TTC549 (cell line): Measurements from ENCODE around the gene GDF9.

Experiments used
- FAIRE-seq: peaks from 2 replicates; lab custom pipeline; 2012; peaks lifted over from hg19 to GRCh38; lab: Jason Lieb, UNC

The GDF9 gene, protein sequence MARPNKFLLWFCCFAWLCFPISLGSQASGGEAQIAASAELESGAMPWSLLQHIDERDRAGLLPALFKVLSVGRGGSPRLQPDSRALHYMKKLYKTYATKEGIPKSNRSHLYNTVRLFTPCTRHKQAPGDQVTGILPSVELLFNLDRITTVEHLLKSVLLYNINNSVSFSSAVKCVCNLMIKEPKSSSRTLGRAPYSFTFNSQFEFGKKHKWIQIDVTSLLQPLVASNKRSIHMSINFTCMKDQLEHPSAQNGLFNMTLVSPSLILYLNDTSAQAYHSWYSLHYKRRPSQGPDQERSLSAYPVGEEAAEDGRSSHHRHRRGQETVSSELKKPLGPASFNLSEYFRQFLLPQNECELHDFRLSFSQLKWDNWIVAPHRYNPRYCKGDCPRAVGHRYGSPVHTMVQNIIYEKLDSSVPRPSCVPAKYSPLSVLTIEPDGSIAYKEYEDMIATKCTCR

DNA sequence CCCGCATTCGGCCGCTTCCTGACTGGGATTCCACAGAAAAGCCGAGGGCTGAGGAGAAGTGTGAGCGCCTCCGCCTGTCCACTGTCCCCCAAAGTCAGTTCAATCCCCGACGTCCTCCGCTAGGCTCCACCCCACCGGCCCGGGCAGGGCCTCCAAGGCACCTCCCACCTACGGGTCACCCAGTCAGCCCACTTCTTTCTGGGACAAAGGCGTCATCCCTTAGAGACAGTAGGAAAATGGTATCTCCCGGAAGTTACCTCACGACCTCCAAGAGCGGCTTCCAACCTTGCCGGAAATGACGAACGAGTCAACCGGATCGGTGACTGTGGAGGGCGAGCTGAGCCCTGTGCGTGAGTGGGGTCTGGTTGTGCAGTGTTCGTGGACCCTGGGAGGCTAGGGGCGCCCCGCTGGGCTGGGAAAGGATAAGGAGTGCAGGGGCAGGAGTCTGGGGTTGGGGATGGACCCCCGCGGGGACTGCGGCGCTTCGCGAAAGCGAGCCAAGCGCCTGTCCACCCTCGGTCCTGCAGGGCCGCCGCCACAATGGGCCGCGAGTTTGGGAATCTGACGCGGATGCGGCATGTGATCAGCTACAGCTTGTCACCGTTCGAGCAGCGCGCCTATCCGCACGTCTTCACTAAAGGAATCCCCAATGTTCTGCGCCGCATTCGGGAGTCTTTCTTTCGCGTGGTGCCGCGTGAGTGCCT is at the start of gene GDF9, which contains the start of gene UQCRQ:
TSS of gene GDF9 (minus strand) at position 128 of the 704 bp plus-strand sequence. CDS start 1,936 bp downstream, outside the sequence.
TSS of gene UQCRQ (plus strand) at position 301 of the 704 bp plus-strand sequence. CDS start at position 541, 240 bp downstream.
- FAIRE-seq: peak; percentile 86

DNA sequence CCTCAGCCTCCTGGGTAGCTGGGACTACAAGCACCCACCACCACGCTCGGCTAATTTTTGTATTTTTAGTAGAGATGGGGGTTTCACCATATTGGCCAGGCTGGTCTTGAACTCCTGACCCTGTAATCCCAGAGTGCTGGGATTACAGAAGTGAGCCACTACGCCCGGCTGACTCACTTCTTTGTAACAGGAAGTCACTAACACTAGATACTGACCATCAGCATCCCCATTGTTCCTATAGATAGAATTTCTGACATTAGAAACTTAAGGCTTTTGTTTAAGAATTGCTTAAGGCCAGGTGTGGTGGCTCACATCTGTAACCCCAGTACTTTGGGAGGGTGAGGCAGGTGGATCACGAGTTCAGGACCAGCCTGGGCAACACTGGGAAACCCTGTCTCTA is 49.4 kb upstream of the GDF9 start:
- no peak for FAIRE-seq

DNA sequence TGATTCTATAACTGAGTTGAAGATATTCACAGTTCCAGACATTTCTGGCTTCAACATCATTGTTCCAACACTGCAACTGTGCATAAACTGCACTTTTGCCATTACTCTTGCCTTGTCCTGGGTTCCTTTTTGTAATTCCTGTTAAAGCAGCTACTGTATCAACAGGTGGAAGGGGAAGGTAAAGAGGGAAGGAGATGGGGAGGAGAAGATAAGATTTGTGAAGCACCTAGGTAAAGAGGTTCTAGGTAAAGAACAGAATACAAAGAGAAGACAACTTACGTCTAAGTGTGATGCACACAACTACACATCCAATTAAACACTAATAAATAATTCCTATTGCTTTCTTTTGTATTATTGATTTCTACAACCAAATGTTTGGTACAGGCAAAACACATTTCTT is 43.4 kb upstream of the GDF9 start:
- no peak for FAIRE-seq

DNA sequence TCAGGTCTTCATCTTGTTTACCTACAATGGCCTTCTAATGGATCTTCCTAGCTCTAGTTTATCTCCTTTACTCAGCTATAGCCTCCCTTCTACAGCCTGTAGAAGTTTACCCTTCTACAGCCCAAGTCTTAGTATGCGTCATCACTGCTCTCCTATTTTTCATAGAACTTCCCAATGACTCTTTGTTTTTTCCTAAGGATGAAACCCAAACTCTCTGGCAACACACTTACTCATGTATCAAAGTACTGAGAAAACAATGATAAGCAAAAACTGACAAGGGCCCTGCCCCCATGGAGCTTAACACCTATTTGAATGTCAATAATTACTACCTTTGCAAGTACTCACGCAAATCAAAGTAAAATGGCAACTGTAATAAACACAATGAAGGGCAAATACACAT is 40.9 kb upstream of the GDF9 start:
- FAIRE-seq: no peak

DNA sequence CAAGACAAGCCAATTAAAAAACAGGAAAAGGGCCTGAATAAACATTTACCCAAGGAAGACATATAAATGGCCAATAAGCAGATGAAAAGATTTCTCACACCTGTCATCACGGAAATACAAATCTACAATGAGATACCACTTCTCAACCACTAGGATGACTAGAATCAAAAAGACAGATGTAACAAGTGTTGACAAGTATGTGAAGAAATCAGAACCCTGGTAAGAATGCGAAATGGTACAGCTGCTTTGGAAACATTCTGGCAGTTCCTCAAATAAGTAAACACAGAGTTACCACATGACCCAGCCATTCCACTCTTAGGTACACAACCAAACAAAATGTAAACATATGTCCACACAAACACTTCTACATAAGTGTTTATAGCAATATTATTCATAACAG is 39.7 kb upstream of the GDF9 start:
- no peak for FAIRE-seq

DNA sequence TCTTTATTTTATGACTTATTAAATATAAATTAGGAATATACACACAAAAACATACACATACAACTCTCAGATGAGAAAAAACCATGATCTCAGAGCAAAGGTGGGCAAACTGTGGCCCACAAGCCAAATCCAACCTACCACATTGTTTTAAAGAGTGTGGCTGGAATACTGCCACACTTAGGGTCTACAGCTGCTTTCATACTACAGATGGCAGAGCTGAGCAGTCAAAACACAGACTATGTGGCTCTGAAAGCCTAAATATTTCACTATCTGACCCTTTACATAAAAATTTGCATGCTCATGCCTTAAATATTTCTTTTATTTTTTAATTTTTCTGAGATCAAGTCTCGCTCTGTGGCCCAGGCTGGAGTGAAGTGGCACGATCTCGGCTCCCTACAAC is 35.5 kb upstream of the GDF9 start:
- FAIRE-seq: no peak

DNA sequence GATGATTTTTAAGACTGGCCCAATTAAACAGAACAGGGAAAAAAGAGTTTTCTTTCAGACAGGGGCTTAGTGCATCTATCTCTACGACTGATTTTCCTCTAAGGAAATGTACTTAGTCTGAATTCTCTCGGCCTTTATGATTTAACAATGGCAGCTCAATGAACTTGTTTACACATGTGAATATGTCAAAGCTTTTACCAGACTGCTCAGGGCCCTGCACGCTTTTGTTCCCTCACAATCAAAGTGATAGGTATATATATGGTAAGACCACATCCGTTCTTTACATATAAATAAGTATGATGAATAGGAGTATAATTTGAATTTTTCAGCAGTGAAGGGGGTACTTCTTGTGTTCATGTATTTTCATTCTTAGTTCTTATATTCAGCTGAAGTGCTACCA is 34.8 kb upstream of the GDF9 start:
- FAIRE-seq: no peak

DNA sequence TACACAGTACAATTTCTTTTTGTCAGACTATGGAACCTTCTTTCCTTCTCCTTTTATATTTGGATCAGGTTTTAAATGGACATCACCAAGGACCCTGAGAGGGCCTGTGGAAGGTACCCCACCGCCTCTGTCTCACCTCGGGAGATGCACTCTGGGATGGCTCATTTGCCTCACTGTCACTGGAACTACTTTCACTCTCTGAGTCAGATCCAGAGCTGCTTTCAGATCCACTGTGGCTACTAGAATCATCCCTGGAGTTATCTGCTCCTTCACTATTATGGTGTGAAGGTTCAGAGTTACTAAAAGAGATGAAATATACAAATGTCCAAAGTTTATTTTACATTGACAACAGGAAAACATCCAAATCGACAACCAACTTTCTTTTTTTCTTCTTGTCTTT is 31.8 kb upstream of the GDF9 start:
- FAIRE-seq: no peak

DNA sequence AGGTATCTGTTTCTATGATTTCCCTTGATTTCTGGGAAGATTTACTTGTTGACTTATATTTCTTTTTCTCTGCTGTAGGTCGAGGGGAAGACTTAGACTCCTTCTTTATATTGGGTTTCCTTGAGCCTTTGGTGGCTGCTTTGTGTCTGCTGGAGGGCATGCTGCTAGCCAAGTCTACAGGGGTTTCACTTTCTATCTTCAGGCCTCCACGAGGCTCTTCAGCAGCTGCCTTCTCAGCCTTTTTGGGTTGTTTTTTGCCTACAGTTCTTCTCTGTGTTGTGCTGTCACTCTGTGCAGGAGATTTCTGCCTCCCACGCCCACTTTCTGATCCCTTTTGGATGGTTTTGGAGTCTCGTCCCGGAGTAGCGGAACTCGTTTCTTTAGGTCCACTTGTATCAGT is 30.4 kb upstream of the GDF9 start:
- FAIRE-seq: no peak

DNA sequence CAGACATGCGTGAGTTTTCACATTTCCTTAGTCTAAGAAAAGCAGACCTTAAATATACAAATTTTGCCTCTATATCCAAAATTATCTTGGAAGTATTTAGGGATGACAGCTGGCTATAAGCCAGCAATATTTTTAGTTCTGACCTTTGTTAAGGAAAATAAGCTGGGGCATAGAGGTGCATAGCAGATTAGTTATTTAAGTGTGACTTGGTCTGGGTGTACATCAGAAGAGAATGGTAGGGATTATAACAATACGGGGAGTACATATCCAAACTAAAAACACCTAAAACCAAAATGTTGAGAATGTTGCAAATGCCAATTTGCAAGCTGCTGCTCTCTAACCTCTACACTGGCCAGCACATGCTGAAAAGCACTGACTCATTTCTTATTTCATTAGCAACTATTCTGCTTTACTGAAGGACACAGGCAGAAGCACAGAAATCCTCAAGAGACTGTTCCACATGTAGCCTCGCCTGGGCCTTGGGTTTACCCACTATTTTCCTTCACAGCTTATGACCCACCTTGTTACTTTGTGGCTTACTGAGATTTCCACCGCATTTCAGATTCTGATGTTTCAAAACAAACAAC is 29.5 kb upstream of the GDF9 start:
- no peak for FAIRE-seq

DNA sequence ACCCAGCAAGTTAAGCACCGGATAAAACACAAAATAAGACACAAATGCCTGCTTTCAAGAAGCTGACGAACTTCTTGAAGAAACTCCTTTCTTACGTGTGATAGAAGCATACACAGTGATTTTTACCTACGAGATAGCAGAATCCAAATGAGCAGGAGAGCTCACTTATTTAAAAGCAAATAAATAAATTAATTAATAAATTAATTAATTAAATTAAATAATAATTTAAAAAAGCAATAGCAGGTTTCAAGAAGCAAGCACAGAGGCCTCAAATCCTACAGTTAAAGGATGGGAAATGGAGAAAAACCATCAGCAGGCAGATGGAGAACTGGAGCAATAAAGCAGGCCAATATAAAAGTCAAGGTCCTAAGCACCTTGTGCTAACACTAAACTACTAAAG is 24.5 kb upstream of the GDF9 start:
- FAIRE-seq: no peak

DNA sequence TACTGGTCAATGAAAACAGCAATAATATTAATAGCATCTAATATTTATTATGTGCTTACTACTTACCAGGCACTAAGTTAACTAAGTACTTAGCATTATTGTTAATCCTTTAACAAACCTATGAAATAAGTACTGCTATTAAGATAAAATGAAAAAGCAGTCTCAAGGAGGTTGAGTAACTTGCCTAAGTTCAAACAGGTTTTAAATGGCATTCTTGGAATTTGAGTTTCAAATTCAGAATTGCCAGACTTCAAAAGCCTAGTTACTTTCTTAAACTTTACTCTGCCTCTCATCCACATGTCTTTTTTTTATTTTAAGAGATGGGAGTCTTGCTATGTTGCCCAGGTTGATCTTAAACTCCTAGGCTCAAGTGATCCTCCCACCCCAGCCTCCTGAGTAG is 23.2 kb upstream of the GDF9 start:
- no peak for FAIRE-seq

DNA sequence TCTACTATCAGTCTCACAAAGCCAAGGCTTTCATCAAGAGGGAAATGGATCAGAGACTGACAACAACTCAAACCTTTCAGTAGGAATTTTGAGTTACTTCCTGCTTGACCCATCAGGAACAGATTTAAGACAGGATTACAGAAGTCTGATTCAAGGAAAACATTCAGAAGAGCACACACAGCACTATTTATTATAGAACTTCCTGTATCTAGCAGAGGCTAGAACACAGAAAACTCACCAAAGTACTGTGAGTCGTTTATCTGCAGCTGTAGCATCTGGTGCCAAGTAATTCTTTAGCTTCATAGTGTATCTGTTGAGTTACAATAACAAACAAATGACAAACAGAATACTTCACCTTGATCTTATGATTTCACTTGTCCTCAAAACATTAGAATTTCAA is 21.0 kb upstream of the GDF9 start:
- no peak for FAIRE-seq

DNA sequence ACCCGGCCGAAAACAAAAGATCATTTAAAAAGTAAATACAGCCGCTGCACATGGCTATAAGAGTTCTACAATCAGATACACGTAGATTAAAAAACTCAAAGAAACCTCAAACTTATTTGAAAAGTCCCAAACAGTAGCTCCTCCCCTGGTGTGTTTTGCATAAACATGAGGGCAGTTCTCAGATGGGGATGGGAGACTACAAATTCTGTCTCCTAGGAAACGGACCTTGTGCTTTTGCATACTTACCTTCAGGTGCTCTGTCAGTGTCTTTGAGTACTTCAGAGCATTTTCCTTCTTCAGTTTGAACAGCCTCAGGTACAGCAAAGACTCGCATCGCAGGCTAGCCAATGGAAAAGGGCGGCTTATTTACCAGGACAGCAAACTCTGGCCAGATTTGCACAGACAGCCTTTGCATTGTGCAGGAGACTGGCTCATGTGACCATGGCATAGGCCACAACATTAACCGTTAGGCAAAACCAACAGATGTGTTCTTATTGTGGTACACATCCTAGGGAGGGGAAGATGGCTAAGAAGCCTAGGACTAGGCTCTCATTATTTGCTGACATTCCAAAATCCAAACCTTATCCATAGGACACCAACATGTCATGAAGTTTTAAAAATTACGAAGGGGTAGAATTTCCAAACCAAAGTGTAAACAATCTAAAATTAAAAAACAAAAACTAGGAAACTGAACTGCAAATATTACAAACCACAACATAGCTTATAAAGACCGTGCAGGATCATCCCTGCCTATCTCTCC is 20.0 kb upstream of the GDF9 start:
- no peak for FAIRE-seq

DNA sequence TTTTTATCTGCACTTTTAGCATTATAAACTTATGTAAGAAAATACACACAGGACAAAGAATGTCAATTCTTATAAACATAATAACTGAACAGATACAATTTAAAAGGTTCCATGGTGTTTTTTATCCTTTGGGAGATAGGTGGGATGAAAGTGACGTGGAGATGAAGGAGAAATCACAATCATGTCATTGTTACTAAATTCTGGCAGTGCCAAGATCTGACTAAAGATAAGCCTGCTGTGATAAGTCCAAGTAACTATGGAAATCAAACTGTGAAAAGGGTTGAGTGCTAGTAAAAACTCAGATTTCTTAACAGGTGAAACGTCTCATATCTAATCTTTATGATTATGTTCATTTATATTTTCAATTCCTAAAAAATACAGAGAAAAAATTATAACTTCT is 18.3 kb upstream of the GDF9 start:
- no peak for FAIRE-seq

DNA sequence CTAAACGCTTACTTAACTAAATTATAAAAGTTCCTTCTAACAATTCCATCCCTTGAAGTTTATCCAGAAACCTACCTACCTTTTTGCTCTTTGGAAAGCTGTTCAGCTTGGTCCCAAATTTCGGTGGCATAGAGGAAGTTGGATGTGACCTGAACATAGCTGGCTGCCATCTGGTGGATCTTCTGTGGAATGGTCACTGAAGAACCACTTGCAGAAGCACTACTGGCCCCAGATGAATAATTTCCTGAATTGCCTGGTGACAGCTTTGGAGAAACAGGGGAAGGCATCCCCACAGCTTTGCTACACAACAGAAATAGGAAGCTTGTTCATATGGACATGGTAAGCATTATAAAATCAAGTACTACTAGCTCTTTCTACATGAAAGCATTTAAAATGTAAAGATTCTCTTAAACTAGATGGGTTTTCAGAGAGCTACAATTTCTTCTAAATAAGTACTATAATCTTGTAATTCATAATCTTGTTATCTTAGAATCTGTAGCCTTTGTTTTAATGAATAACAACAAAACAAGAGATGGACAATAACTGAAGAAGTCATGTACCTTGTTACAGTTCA is 17.1 kb upstream of the GDF9 start:
- peak; percentile 83 for FAIRE-seq

DNA sequence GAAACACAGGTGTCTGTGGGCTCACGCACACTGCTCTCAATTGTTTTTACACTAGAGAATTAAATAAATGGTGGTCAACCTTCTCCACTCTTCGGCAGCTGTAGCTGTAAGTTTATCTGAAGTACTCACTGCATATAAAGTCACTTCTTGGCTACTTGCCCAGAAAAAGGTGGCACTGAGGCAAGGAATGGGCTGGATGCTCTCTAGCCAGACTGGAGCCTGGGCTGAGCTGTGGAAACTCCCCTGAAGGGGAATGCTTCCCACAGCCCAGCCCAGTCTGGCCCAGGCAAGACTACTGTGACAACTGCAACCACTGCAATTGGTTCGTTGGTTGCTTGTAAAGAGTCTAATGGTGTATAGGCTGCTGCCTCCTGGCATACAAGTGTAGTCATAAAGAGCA is 11.7 kb upstream of the GDF9 start:
- no peak for FAIRE-seq

DNA sequence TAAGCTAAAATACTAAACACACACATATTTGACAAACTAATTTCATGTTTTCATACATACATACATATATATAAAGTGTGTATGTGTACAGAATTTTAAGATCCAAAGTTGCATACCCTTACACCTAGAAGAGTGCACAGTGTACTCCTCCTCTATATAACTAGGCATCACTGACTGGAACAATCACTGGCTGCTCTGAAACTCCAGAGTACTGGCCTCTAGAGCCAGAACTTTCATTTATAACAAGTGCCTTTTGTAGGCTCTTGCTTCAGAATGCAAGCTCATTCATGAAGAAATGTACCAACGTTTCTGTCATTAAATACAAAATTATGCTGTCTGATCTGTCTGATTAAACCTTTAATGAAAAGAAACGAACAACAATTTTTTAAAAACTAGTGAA is 11.2 kb upstream of the GDF9 start:
- no peak for FAIRE-seq

DNA sequence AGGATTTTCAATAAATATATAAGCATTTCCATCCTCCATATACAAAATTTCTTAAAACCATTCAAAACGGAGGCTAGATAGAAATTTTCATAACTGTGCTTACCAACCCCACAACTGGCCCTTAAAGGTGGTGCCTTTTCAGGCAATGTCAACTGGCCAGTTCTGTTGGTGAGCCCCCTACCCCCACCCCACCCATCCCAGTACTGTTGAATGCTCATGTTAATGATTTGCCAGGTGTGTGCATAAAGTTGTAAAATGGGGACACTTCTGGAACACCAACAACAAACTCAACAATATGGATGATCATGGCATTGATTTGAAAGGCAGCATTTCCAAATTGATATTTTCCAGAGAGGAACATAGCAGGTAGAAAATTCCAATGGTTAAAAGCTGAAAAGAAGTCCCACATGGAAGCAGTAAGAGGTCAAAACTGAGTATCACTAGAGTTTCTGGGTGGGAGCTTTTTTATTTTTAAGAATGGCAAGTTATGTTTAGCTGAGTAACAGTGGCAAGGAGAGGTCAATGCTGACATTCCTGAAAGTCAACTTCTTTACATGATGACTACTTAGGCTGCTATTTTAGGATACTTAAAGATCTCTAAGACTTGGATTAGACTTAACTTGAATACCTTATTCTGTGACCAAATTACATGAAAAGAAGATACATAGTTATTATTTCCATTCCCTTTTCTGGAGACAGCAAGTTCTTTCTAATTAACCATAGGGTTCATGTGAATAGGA is 9.9 kb upstream of the GDF9 start:
- FAIRE-seq: no peak

DNA sequence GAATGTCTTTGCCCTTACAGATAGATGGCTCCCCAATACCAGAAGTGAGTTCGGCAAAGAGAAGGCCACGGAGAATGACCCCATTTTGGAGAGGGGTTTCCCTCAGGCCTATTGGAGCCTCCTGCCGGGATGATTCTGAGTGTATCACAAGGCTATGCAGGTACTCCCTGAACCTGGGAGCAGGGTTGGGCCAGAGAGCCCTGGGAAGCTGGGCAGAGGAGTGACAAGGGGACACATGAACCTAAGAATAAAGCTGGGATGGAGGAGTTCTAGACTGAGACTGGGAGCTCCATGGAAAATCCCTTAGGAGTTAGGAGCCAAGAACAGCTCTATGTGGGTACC is 7.6 kb upstream of the GDF9 start:
- FAIRE-seq: no peak

DNA sequence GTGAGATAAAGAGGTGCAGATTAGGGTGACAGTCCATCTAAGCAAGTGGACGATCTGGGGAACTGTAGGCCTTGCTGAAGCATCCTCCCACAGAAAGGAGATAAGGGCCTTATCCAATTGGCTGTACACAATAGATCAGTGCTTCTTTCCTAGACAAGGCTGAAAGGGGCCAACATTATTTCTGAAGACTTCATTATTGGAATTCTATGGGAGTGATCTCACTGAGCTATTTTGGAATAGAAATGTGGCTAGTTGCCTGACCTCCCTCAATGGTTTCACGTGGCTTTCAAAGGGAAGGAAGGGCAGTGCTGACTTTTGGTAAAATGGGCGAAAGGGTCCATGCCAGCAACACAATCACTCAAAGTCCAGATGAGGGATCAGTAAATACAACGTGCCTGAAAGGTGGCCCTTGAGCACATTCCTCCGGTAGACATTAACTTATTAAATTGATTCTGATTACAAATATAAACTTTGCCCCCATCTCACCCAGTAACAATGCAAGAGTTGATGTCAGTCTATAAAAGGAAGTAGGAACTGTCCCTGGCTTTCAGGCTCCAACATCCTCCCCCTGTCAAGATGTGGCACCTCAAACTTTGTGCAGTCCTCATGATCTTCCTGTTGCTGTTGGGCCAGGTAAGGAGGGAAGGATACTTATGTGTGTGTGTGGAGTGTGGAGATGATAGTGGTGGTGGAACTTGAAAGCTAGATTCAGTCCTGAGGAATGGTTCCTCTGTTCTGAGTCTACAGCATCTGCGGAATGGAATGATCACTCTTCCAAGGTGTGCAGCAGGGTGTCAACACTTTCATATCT is 7.1 kb upstream of the GDF9 start, which contains the start of gene LEAP2:
TSS of gene LEAP2 (plus strand) at position 550 of the 811 bp plus-strand sequence. CDS start at position 577, 27 bp downstream.
- no peak for FAIRE-seq
